NB4 (cell line): Measurements from ENCODE around the gene TBC1D3B.
"Not testable (repeated sequence)": the region's sequence is repeated elsewhere in the genome, so short reads cannot be mapped to it uniquely, and the experiment has no call there.

Source experiments
- DNase-seq: peaks from one replicate; pipeline ENCODE4 v3.0.0; 2010; ENCODE audit warnings: low read depth
- H3K4me3 ChIP-seq: one replicate; pipeline ENCODE4 v1.5.1; 2011; ENCODE audit warnings: mild to moderate bottlenecking, low read depth, low read length, moderate library complexity
- CTCF ChIP-seq: IDR thresholded peaks from one replicate; pipeline ENCODE4 v1.5.1; 2012; ENCODE audit warnings: low read depth, low read length
- MAX ChIP-seq: IDR thresholded peaks from 2 replicates; pipeline ENCODE4 v1.6.1; 2011; ENCODE audit warnings: low read depth, low read length
- MYC ChIP-seq: IDR thresholded peaks from 2 replicates; pipeline ENCODE4 v1.6.1; 2011; ENCODE audit warnings: low read depth, low read length
- POLR2A ChIP-seq: IDR thresholded peaks from 2 replicates; pipeline ENCODE4 v1.6.1; 2011; ENCODE audit warnings: mild to moderate bottlenecking; ENCODE audit not compliant: insufficient read length; ENCODE audit errors: extremely low read depth

Gene TBC1D3B

GRCh38 chr17:36195434-36196130 lies 19.1 kb upstream of the TBC1D3B start:
- peak overlapping the region; percentile 47 for H3K4me3 ChIP-seq
- TF ChIP-seq MYC (no peak), POLR2A (no peak), CTCF (no peak), MAX (no peak)
- DNase-seq: peak; percentile 42

DNA sequence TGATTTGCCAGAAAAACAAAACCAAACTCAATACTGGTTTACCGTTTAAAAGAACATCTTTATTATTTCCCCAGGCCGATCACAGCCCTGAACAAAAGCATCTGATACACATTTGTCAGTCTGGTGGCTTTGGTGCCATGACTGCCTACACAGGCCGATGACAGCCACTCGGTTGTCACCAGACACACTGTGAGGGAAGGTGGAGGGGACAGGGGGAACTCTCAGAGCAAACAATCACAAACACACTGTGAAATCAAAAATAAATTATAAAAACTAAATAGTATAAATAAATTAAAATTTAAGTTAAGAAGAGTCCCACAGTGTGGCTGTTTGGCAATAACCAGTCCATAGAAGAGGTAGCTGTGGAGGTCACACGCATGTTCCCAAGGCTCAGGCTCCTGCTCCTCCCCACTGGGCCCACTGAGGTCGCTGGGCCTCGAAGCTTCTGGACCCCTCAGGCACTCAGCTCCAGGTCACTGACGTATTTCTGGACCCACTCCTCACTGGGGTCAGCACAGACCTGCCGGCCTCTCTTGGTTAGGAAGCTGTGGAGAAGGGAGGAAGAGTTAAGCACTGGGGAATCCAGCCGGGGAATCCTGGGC lies 18.5 kb upstream of the TBC1D3B start:
- not testable (repeated sequence) for DNase-seq

DNA sequence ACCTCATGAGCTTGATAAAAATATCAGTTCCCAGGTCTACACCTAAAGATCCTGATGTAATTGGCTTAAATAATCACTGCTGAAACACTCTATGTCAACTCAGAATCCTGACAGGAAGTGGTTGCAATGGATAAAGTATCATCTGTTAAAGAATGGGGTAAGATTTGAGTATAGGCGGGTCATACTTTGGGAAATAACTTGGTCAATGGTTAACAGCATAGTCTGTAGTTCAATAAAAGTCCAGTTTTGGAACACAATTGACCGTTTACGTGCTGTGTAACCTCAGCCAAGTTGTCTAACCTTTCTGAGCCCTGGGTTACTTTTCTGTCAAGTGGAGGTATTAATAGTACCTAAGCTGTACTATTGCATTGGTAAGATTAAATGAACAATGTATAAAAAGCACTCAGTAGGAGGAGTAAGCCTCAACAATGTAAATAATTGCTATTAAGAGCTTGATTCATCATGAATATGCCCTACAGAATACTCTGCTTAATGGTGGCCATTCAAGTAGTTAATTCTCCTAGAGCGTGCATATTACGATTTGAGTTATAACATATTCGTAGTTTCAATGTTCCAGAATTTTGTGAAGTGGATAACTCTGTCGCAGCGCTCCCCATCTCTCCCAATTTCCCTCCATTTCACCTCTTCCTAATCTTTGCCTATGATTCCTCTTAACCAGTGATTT lies 17.9 kb upstream of the TBC1D3B start:
- not testable (repeated sequence) for H3K4me3 ChIP-seq, DNase-seq

More for the DNA sequence above, 18.5 kb upstream of the TBC1D3B start:
- H3K4me3 ChIP-seq: not testable (repeated sequence)

GRCh38 chr17:36193216-36193775 lies 16.9 kb upstream of the TBC1D3B start:
- TF ChIP-seq POLR2A: no peak
- no peak overlapping the region for H3K4me3 ChIP-seq
- DNase-seq: no peak

GRCh38 chr17:36190549-36191330 lies 14.3 kb upstream of the TBC1D3B start:
- H3K4me3 ChIP-seq, DNase-seq: not testable (repeated sequence)

DNA sequence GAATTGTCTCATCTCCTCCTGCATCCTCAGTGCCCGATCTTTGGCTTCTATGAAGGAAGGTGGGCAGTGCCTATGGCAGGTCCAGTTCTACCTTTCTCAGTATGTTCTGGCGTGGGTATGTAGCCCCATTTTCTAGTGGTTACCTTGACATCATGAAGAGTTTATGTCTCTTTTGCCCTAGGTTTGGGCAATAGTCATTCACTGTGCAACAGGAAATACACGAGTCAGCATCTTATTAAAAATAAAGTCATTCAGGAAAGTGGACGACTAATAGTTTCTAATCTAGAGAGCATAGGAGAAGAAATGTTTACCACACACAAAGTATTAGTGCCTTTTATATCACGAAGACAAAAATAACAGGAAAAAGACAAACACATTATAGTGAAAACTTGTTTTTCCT lies 13.6 kb upstream of the TBC1D3B start:
- peak; percentile 45 for DNase-seq
- not testable (repeated sequence) for H3K4me3 ChIP-seq

DNA sequence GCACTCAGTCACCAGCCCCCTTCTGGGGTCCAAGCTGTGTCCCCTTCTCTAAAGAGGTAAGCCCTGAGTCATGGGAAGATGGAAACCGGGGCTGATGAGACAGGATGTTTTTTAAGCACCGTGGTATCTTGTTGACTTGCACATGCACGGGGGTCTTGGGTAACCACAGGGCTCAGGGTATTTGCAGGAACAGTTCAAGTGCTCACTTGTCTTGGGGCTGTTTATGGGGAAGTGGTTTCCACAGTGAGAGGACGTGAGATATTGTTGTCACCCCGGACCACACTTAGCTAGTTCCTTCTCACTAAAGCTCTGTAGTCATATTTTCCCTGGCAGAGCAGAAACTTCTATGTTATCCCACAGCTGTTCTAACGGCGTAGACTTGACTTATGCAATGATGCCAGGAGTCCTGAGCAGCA lies 12.5 kb upstream of the TBC1D3B start:
- H3K4me3 ChIP-seq: no peak overlapping the region
- no peak for TF ChIP-seq CTCF
- TF ChIP-seq MAX: no peak
- no peak for TF ChIP-seq POLR2A
- TF ChIP-seq MYC: no peak; the same call in 1 of the 2 replicates
- peak; percentile 97 for DNase-seq

- DNase-seq: peak; percentile 47
Measured at GRCh38 chr17:36187943-36188665, 11.7 kb upstream of the TBC1D3B start.

DNA sequence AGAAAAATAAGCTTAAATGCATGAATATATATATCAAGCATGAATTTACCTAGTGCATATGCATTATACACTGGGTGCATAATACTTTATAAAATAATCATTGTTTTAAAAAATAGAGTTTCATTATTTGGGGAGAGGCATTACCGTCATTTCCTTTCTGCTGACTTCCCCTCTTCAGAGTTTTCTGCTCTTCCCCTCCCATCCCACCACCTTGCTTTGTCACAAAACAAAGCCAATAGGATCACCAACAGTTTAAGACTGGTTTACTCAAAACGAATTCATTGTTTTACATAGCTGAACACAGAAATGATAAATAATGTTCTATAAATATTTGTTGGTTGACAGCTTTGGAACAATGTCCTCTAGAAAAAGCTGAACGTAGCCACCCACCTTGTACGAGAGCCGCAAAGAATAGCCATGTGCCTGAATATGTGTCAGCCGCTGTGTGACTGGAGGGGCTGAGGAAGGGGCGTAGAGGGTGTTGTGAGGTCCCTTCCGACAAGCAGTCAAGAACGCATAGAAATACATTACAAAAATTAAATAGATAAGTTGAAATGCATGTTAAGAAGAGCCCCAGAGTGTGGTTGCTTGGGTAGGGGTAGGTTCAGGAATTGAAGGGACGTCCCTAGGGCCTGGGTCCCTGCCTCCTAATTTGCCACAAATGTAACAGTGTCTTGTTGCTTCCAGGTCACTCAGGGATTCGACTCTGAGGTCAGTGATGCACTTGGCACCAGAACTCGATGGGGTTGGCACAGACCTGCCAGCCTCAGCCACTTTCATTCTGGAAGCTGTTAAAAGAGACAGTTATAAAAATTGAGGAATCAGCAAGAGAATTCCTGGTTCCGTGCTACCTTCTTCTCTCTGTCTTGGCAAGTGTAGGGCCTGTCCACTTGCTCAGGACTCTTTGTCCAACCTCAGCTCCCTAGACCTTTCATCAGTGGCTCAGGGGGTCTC lies 10.7 kb upstream of the TBC1D3B start:
- DNase-seq: peak; percentile 23
- not testable (repeated sequence) for H3K4me3 ChIP-seq

More at GRCh38 chr17:36187943-36188665, 11.7 kb upstream of the TBC1D3B start:
- not testable (repeated sequence) for H3K4me3 ChIP-seq
